H9 (cell line): ENCODE data around the gene P4HB. TPM values are rescaled to one million over a fixed set of nuclear protein-coding genes. Genes with fewer than 3 reads are reported as not detected.

Experiments used
- DNase-seq: peaks from one replicate; pipeline ENCODE4 v3.0.0-alpha.2; 2017
- H2AFZ ChIP-seq: one replicate; pipeline ENCODE4 v1.6.1; 2013; ENCODE audit warnings: mild to moderate bottlenecking, low read length, control low read depth, moderate library complexity
- H2AK5ac ChIP-seq: 2 replicates; pipeline ENCODE4 v1.6.1; 2013; ENCODE audit warnings: low read length, control low read depth, mixed read lengths; ENCODE audit not compliant: insufficient read length
- H2BK120ac ChIP-seq: one replicate; pipeline ENCODE4 v1.6.1; 2013; ENCODE audit warnings: low read depth, mild to moderate bottlenecking, low read length, control low read depth, inconsistent platforms; ENCODE audit not compliant: poor library complexity, severe bottlenecking
- H2BK12ac ChIP-seq: 2 replicates; pipeline ENCODE4 v1.6.1; 2013; ENCODE audit warnings: low read length, control low read depth, mixed read lengths, low read depth; ENCODE audit not compliant: insufficient read length
- H2BK15ac ChIP-seq: 2 replicates; pipeline ENCODE4 v1.6.1; 2013; ENCODE audit warnings: low read depth, low read length, control low read depth
- H2BK20ac ChIP-seq: one replicate; pipeline ENCODE4 v1.6.1; 2013; ENCODE audit warnings: low read depth, mild to moderate bottlenecking, low read length, control low read depth, inconsistent platforms; ENCODE audit not compliant: poor library complexity, severe bottlenecking
- H2BK5ac ChIP-seq: 2 replicates; pipeline ENCODE4 v1.6.1; 2013; ENCODE audit warnings: low read length, control low read depth, mixed read lengths; ENCODE audit not compliant: insufficient read length
- H3K14ac ChIP-seq: 2 replicates; pipeline ENCODE4 v1.6.1; 2013; ENCODE audit warnings: low read length, control low read depth; ENCODE audit not compliant: insufficient read depth
- H3K18ac ChIP-seq: 2 replicates; pipeline ENCODE4 v1.6.1; 2013; ENCODE audit warnings: low read depth, mild to moderate bottlenecking, mixed read lengths, low read length, control low read depth; ENCODE audit not compliant: insufficient read length
- H3K23ac ChIP-seq: 2 replicates; pipeline ENCODE4 v1.6.1; 2013; ENCODE audit warnings: low read length, control low read depth, mixed read lengths, low read depth; ENCODE audit not compliant: insufficient read length
- H3K23me2 ChIP-seq: 2 replicates; pipeline ENCODE4 v1.6.1; 2013; ENCODE audit warnings: low read depth, mild to moderate bottlenecking, mixed read lengths, low read length, control low read depth; ENCODE audit not compliant: insufficient read length, poor library complexity, severe bottlenecking
- H3K27ac ChIP-seq: 2 replicates; pipeline ENCODE4 v1.5.1; 2013; ENCODE audit warnings: low read length, control low read depth, mixed read lengths, low read depth; ENCODE audit not compliant: insufficient read length
- H3K27me3 ChIP-seq: 2 replicates; pipeline ENCODE4 v1.6.1; 2013; ENCODE audit warnings: low read length, control low read depth, inconsistent platforms; ENCODE audit not compliant: insufficient read depth
- H3K4ac ChIP-seq: 2 replicates; pipeline ENCODE4 v1.6.1; 2013; ENCODE audit warnings: low read depth, mild to moderate bottlenecking, control low read depth, inconsistent platforms, low read length, moderate library complexity
- H3K4me1 ChIP-seq: 2 replicates; pipeline ENCODE4 v1.6.1; 2013; ENCODE audit warnings: low read length, control low read depth, inconsistent platforms; ENCODE audit not compliant: insufficient read depth
- H3K4me2 ChIP-seq: 2 replicates; pipeline ENCODE4 v1.6.1; 2013; ENCODE audit warnings: low read length, control low read depth, mixed read lengths; ENCODE audit not compliant: insufficient read length, insufficient read depth
- H3K56ac ChIP-seq: 2 replicates; pipeline ENCODE4 v1.6.1; 2013; ENCODE audit warnings: low read depth, mild to moderate bottlenecking, mixed read lengths, low read length, control low read depth; ENCODE audit not compliant: insufficient read length
- H3K79me1 ChIP-seq: 2 replicates; pipeline ENCODE4 v1.6.1; 2013; ENCODE audit warnings: low read depth, mild to moderate bottlenecking, moderate library complexity, low read length, control low read depth, inconsistent platforms; ENCODE audit not compliant: insufficient read depth, poor library complexity, severe bottlenecking
- H3K79me2 ChIP-seq: 2 replicates; pipeline ENCODE4 v1.6.1; 2013; ENCODE audit warnings: low read length, control low read depth, inconsistent platforms; ENCODE audit not compliant: insufficient read depth
- H3K9ac ChIP-seq: 2 replicates; pipeline ENCODE4 v1.6.1; 2013; ENCODE audit warnings: low read length, control low read depth, mixed read lengths; ENCODE audit not compliant: insufficient read length; ENCODE audit errors: extremely low read depth
- H3K9me3 ChIP-seq: one replicate; pipeline ENCODE4 v1.6.1; 2013; ENCODE audit warnings: low read depth, low read length, inconsistent platforms; ENCODE audit not compliant: control insufficient read depth
- H3T11ph ChIP-seq: one replicate; pipeline ENCODE4 v1.6.1; 2013; ENCODE audit warnings: mild to moderate bottlenecking, low read length, control low read depth, inconsistent platforms
- H4K20me1 ChIP-seq: one replicate; pipeline ENCODE4 v1.6.1; 2013; ENCODE audit not compliant: control insufficient read depth, insufficient read length, insufficient read depth
- H4K5ac ChIP-seq: 2 replicates; pipeline ENCODE4 v1.6.1; 2013; ENCODE audit warnings: low read depth, mild to moderate bottlenecking, mixed read lengths, low read length, control low read depth; ENCODE audit not compliant: insufficient read length
- H4K8ac ChIP-seq: replicated peaks from 2 replicates; pipeline ENCODE4 v1.6.1; 2013; ENCODE audit warnings: low read length, control low read depth, mixed read lengths, low read depth; ENCODE audit not compliant: insufficient read length
- H4K91ac ChIP-seq: 2 replicates; pipeline ENCODE4 v1.6.1; 2013; ENCODE audit warnings: low read depth, mild to moderate bottlenecking, moderate library complexity, mixed read lengths, low read length, control low read depth; ENCODE audit not compliant: insufficient read length
- H3K27ac Mint-ChIP-seq, 3 experiments: 2 replicates in 2 of 3; 3 replicates in 1 of 3; pipeline ENCODE4 v1.8.0; 2020 to 2021; ENCODE audit warnings: mixed read lengths in 3 of 3, mild to moderate bottlenecking in 1 of 3, moderate library complexity in 1 of 3
- H3K27me3 Mint-ChIP-seq: 2 replicates; pipeline ENCODE4 v1.8.0; 2021; ENCODE audit warnings: low read depth, mild to moderate bottlenecking, moderate library complexity, mixed read lengths
- H3K36me3 Mint-ChIP-seq, 3 experiments: 2 replicates in 2 of 3; 3 replicates in 1 of 3; pipeline ENCODE4 v1.8.0; 2020 to 2021; ENCODE audit warnings: low read depth in 3 of 3, mixed read lengths in 3 of 3; ENCODE audit not compliant: insufficient read depth in 1 of 3
- H3K4me1 Mint-ChIP-seq, 2 experiments: 2 replicates each; pipeline ENCODE4 v1.8.0; 2020; ENCODE audit warnings: mixed read lengths in 2 of 2
- H3K4me3 Mint-ChIP-seq, 2 experiments: 2 replicates in 1 of 2; 3 replicates in 1 of 2; pipeline ENCODE4 v1.8.0; 2020 to 2021; ENCODE audit warnings: mild to moderate bottlenecking in 2 of 2, mixed read lengths in 2 of 2, moderate library complexity in 1 of 2
- H3K9me3 Mint-ChIP-seq, 2 experiments: 2 replicates in 1 of 2; 3 replicates in 1 of 2; pipeline ENCODE4 v1.8.0; 2020; ENCODE audit warnings: mild to moderate bottlenecking in 2 of 2, mixed read lengths in 2 of 2, moderate library complexity in 1 of 2
- CTCF ChIP-seq: fragments of 200-600 bp; sonication (generic); conservative IDR thresholded peaks from 3 replicates; pipeline ENCODE4 v1.8.0; 2021; ENCODE audit warnings: antibody characterized with exemption, mild to moderate bottlenecking
- WGBS: extraction: QIAGEN DNeasy Blood & Tissue Kit; methylation state at CpG from one replicate; pipeline ENCODE4 v1.1.7; 2013; ENCODE audit warnings: missing lambda C conversion rate, low lambda C conversion rate, mixed read lengths; ENCODE audit not compliant: insufficient read length; ENCODE audit errors: extremely low coverage; 5-methylcytosine and 5-hydroxymethylcytosine counted together
- total RNA-seq: library from RNA; stranded (reverse); gene quantifications from 2 replicates; pipeline ENCODE4 v1.2.1, GENCODE V29; 2021

The P4HB gene
- total RNA-seq, 1 experiment from 2014 or later = 366 TPM

GRCh38 chr17:81879121-81879520 lies 18.8 kb upstream of the P4HB start:
- no peak overlapping the region for H2BK20ac ChIP-seq
- no peak overlapping the region for H2AFZ ChIP-seq
- no peak overlapping the region for H3K14ac ChIP-seq
- no CpG with 5 or more reads among the region's 5 CpGs for WGBS
- no peak overlapping the region for H2BK5ac ChIP-seq
- no peaks in the 10 kb centered on the region for H3K4me1 Mint-ChIP-seq
- H4K20me1 ChIP-seq = no peaks in the 10 kb centered on the region
- no peak overlapping the region for H3K18ac ChIP-seq
- H3K23ac ChIP-seq = no peak overlapping the region
- H3K9ac ChIP-seq = no peak overlapping the region
- peaks cover 16 to 53% (median 48%) of the 10 kb centered on the region in 3 experiments for H3K36me3 Mint-ChIP-seq
- no peaks in the 10 kb centered on the region for H3K27me3 ChIP-seq
- H4K91ac ChIP-seq = no peak overlapping the region
- DNase-seq = no peak
- H2BK120ac ChIP-seq = no peak overlapping the region
- H3K4ac ChIP-seq = no peak overlapping the region
- no peaks in the 10 kb centered on the region; a peak in 1 of 5 replicates for H3K9me3 Mint-ChIP-seq
- H3K23me2 ChIP-seq = no peaks in the 10 kb centered on the region
- no peaks in the 10 kb centered on the region for H3K79me2 ChIP-seq
- no peak overlapping the region for H3K56ac ChIP-seq
- no peak overlapping the region for H2AK5ac ChIP-seq
- H3K4me2 ChIP-seq = no peak overlapping the region
- H3K27ac ChIP-seq = no peak overlapping the region
- no peak overlapping the region; a peak in 1 of 5 replicates for H3K4me3 Mint-ChIP-seq
- H3K79me1 ChIP-seq = no peaks in the 10 kb centered on the region
- TF ChIP-seq CTCF = no peak
- no peaks in the 10 kb centered on the region for H3K9me3 ChIP-seq
- H3K4me1 ChIP-seq = no peaks in the 10 kb centered on the region
- no peak overlapping the region for H4K8ac ChIP-seq
- no peak overlapping the region for H3T11ph ChIP-seq
- no peak overlapping the region for H4K5ac ChIP-seq
- H3K27ac Mint-ChIP-seq = no peak overlapping the region; a peak in 1 of 7 replicates
- H2BK15ac ChIP-seq = no peak overlapping the region
- no peaks in the 10 kb centered on the region for H3K27me3 Mint-ChIP-seq
- no peak overlapping the region for H2BK12ac ChIP-seq
